MM.1S (cell line): ENCODE measurements around the gene HHIP.

Source experiments
- DNase-seq: peaks from one replicate; pipeline ENCODE4 v3.0.0-alpha.2; 2015
- H2AFZ ChIP-seq: fragments of 300-600 bp; sonication (generic); 2 replicates; pipeline ENCODE4 v1.6.0; 2016; ENCODE audit warnings: antibody characterized with exemption, low read length
- H3F3A ChIP-seq: fragments of 300-600 bp; sonication (generic); 2 replicates; pipeline ENCODE4 v1.6.1; 2016; ENCODE audit warnings: mild to moderate bottlenecking, antibody characterized with exemption, low read length, moderate library complexity, mixed read lengths; ENCODE audit not compliant: insufficient read depth
- H3K27ac ChIP-seq: fragments of 300-600 bp; sonication (generic); 2 replicates; pipeline ENCODE4 v1.5.1; 2016; ENCODE audit warnings: mild to moderate bottlenecking, low read length
- H3K27me3 ChIP-seq: fragments of 300-600 bp; sonication (generic); replicated peaks from 2 replicates; pipeline ENCODE4 v1.6.0; 2016; ENCODE audit warnings: low read length; ENCODE audit not compliant: insufficient read depth
- H3K36me3 ChIP-seq: fragments of 300-600 bp; sonication (generic); replicated peaks from 2 replicates; pipeline ENCODE4 v1.6.1; 2016; ENCODE audit warnings: mild to moderate bottlenecking, low read length, mixed read lengths; ENCODE audit not compliant: insufficient read depth
- H3K4me1 ChIP-seq: fragments of 300-600 bp; sonication (generic); 2 replicates; pipeline ENCODE4 v1.6.1; 2016; ENCODE audit warnings: low read length, mixed read lengths
- H3K4me2 ChIP-seq: fragments of 300-600 bp; sonication (generic); 2 replicates; pipeline ENCODE4 v1.6.0; 2016; ENCODE audit warnings: low read depth, low read length
- H3K4me3 ChIP-seq: fragments of 300-600 bp; sonication (generic); 2 replicates; pipeline ENCODE4 v1.5.1; 2016; ENCODE audit warnings: low read length, mixed read lengths
- H3K79me2 ChIP-seq: fragments of 300-600 bp; sonication (generic); 2 replicates; pipeline ENCODE4 v1.6.1; 2016; ENCODE audit warnings: mixed run types, low read length, mixed read lengths
- H3K9ac ChIP-seq: fragments of 300-600 bp; sonication (generic); 2 replicates; pipeline ENCODE4 v1.6.1; 2016; ENCODE audit warnings: low read length, mixed read lengths
- H3K9me2 ChIP-seq: fragments of 300-600 bp; sonication (generic); replicated peaks from 2 replicates; pipeline ENCODE4 v1.6.1; 2016; ENCODE audit warnings: mild to moderate bottlenecking, low read length, mixed read lengths; ENCODE audit not compliant: insufficient read depth
- H3K9me3 ChIP-seq: fragments of 300-600 bp; sonication (generic); replicated peaks from 2 replicates; pipeline ENCODE4 v1.6.1; 2016; ENCODE audit warnings: mild to moderate bottlenecking, low read length, mixed read lengths; ENCODE audit not compliant: insufficient read depth
- H4K20me1 ChIP-seq: fragments of 300-600 bp; sonication (generic); 2 replicates; pipeline ENCODE4 v1.6.1; 2016; ENCODE audit warnings: mild to moderate bottlenecking, low read length, moderate library complexity, mixed read lengths; ENCODE audit not compliant: insufficient read depth
- CTCF ChIP-seq: fragments of 300-600 bp; sonication (generic); IDR thresholded peaks from 2 replicates; pipeline ENCODE4 v1.5.1; 2016; ENCODE audit warnings: antibody characterized with exemption, low read length, mixed read lengths
- EZH2 ChIP-seq: fragments of 300-600 bp; sonication (generic); optimal IDR thresholded peaks from 2 replicates; pipeline ENCODE3; 2017; ENCODE audit warnings: low read depth, mild to moderate bottlenecking, antibody characterized with exemption, low read length, mixed read lengths
- EZH2phosphoT487 ChIP-seq: fragments of 300-600 bp; sonication (generic); IDR thresholded peaks from 2 replicates; pipeline ENCODE4 v1.6.1; 2018; ENCODE audit warnings: antibody characterized with exemption, low read length

Gene HHIP, protein sequence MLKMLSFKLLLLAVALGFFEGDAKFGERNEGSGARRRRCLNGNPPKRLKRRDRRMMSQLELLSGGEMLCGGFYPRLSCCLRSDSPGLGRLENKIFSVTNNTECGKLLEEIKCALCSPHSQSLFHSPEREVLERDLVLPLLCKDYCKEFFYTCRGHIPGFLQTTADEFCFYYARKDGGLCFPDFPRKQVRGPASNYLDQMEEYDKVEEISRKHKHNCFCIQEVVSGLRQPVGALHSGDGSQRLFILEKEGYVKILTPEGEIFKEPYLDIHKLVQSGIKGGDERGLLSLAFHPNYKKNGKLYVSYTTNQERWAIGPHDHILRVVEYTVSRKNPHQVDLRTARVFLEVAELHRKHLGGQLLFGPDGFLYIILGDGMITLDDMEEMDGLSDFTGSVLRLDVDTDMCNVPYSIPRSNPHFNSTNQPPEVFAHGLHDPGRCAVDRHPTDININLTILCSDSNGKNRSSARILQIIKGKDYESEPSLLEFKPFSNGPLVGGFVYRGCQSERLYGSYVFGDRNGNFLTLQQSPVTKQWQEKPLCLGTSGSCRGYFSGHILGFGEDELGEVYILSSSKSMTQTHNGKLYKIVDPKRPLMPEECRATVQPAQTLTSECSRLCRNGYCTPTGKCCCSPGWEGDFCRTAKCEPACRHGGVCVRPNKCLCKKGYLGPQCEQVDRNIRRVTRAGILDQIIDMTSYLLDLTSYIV

GRCh38 chr4:144645631-144646522 is at the start of gene HHIP:
Gene HHIP (plus strand): TSS chr4:144646156. CDS start chr4:144646676, 520 bp downstream.
- no peaks in the 10 kb centered on the region for H3K27me3 ChIP-seq
- H2AFZ ChIP-seq, result peak within 1 kb of the TSS; percentile 30
- H3K4me2 ChIP-seq, result peak within 1 kb of the TSS; percentile 56
- no peaks in the 10 kb centered on the region for H3K9me3 ChIP-seq
- TF ChIP-seq EZH2 (no peak), CTCF (no peak), EZH2phosphoT487 (no peak)
- H3K79me2 ChIP-seq, result no peaks in the 10 kb centered on the region
- H3K9me2 ChIP-seq, result no peaks in the 10 kb centered on the region
- no peak for DNase-seq
- no peaks in the 10 kb centered on the region for H3F3A ChIP-seq
- H3K4me1 ChIP-seq, result 0 out of 2 replicates have a peak, but pooled peaks cover 4% of the 10 kb centered on the region
- H3K27ac ChIP-seq, result no peak within 1 kb of the TSS
- H3K4me3 ChIP-seq, result peak within 1 kb of the TSS; percentile 47
- H3K36me3 ChIP-seq, result no peaks in the 10 kb centered on the region
- H4K20me1 ChIP-seq, result no peaks in the 10 kb centered on the region
- no peak within 1 kb of the TSS for H3K9ac ChIP-seq

- DNase-seq, result no peak
- Histone ChIP-seq H3K9ac (no peak overlapping the region), H2AFZ (no peak overlapping the region), H3K4me2 (no peak overlapping the region), H4K20me1 (no peaks in the 10 kb centered on the region), H3K4me1 (no peaks in the 10 kb centered on the region), H3F3A (no peaks in the 10 kb centered on the region), H3K79me2 (no peaks in the 10 kb centered on the region), H3K27me3 (no peaks in the 10 kb centered on the region), H3K9me2 (no peaks in the 10 kb centered on the region), H3K9me3 (no peaks in the 10 kb centered on the region), H3K27ac (no peak overlapping the region), H3K4me3 (no peak overlapping the region), H3K36me3 (no peaks in the 10 kb centered on the region)
- no peak for TF ChIP-seq EZH2phosphoT487
- TF ChIP-seq CTCF, result no peak
- no peak for TF ChIP-seq EZH2
Measured at GRCh38 chr4:144597171-144597570, 48.8 kb upstream of the HHIP start.

DNA sequence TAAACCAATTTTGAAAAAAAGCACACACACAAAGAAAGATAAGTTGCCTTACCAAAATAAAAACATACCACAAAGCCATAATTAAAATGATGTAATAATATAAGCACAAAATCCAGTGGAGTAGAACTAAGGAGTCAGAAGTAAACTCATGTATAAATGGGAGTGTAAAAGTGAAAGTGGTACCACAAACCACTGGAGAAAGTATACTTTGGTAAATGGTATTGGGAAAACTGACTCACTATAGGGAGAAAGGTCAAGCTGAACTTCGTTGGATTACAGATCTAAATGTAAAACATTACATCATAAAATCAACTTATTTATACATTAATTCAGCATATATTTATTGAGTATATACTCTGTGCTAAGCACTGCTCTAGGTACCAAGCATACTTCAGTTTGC is 46.3 kb upstream of the HHIP start:
- no peaks in the 10 kb centered on the region for H3K9me2 ChIP-seq
- H3K4me3 ChIP-seq, result no peak overlapping the region
- DNase-seq, result no peak
- H3K4me1 ChIP-seq, result no peaks in the 10 kb centered on the region
- no peaks in the 10 kb centered on the region for H3K36me3 ChIP-seq
- H2AFZ ChIP-seq, result no peak overlapping the region
- no peaks in the 10 kb centered on the region for H3F3A ChIP-seq
- no peak overlapping the region for H3K9ac ChIP-seq
- H3K27ac ChIP-seq, result no peak overlapping the region
- no peaks in the 10 kb centered on the region for H4K20me1 ChIP-seq
- H3K79me2 ChIP-seq, result no peaks in the 10 kb centered on the region
- no peak overlapping the region for H3K4me2 ChIP-seq
- TF ChIP-seq EZH2 (no peak), EZH2phosphoT487 (no peak), CTCF (no peak)
- H3K9me3 ChIP-seq, result no peaks in the 10 kb centered on the region
- H3K27me3 ChIP-seq, result no peaks in the 10 kb centered on the region
